HepG2 (cell line): ENCODE results near the gene PLCD4. TPM values are rescaled to one million over a fixed set of nuclear protein-coding genes. Genes with fewer than 3 reads are reported as not detected.

Source experiments
- FOXK1 ChIP-seq: sonication (generic); formaldehyde crosslinking; IDR thresholded peaks from 2 replicates; pipeline ENCODE4 v1.4.0; 2020; ENCODE audit warnings: low read depth, missing genetic modification reagents, borderline replicate concordance
- GRHL1 ChIP-seq: sonication (generic); formaldehyde crosslinking; conservative IDR thresholded peaks from 2 replicates; pipeline ENCODE4 v1.8.0; 2022; ENCODE audit warnings: missing genetic modification reagents
- HHEX ChIP-seq: IDR thresholded peaks from 2 replicates; pipeline ENCODE4 v1.6.1; 2016; ENCODE audit warnings: control low read depth
- NFYC ChIP-seq: IDR thresholded peaks from 2 replicates; pipeline ENCODE4 v1.6.1; 2016; ENCODE audit warnings: missing genetic modification reagents, missing compliant biosample characterization
- PTBP1 ChIP-seq: fragments of 200-400 bp; formaldehyde crosslinking; IDR thresholded peaks from 2 replicates; pipeline ENCODE4 v1.6.1; 2018; ENCODE audit warnings: low read length, low read depth; ENCODE audit not compliant: poor library complexity, severe bottlenecking
- RFX1 ChIP-seq: fragments of 450-650 bp; IDR thresholded peaks from 2 replicates; pipeline ENCODE4 v1.6.1; 2017
- TBP ChIP-seq: sonication (generic); formaldehyde crosslinking; IDR thresholded peaks from 2 replicates; pipeline ENCODE4 v1.5.0; 2020; ENCODE audit warnings: missing genetic modification reagents
- ZBTB14 ChIP-seq: sonication (generic); formaldehyde crosslinking; IDR thresholded peaks from 2 replicates; pipeline ENCODE4 v1.4.0; 2020; ENCODE audit warnings: missing genetic modification reagents
- ZBTB46 ChIP-seq: sonication (generic); formaldehyde crosslinking; IDR thresholded peaks from 2 replicates; pipeline ENCODE4 v1.4.0; 2020; ENCODE audit warnings: mild to moderate bottlenecking, missing genetic modification reagents, borderline replicate concordance
- ZNF546 ChIP-seq: sonication (generic); formaldehyde crosslinking; conservative IDR thresholded peaks from 2 replicates; pipeline ENCODE4 v1.8.1; 2023; ENCODE audit warnings: mild to moderate bottlenecking, missing genetic modification reagents
- ZNF549 ChIP-seq: sonication (generic); formaldehyde crosslinking; IDR thresholded peaks from 2 replicates; pipeline ENCODE4 v1.5.0; 2020; ENCODE audit warnings: missing genetic modification reagents
- ZNF550 ChIP-seq: sonication (generic); formaldehyde crosslinking; IDR thresholded peaks from 2 replicates; pipeline ENCODE4 v1.4.0; 2020; ENCODE audit warnings: mild to moderate bottlenecking, missing genetic modification reagents, borderline replicate concordance
- polyA plus RNA-seq, 8 experiments: library from polyadenylated mRNA; depleted of rRNA in 3 of 8; stranded (reverse) in 7 of 8; unstranded in 1 of 8; fragments of >200 nt; fragmentation: Illumina TruSeq in 4 of 8; extraction: Trizol in 4 of 8; gene quantifications; 2 replicates each; pipeline versions ENCODE4 v1.2.1 to v1.2.3, GENCODE V29; 2011 to 2016; ENCODE audit warnings: low read depth in 4 of 8, missing spikeins in 1 of 8, mixed read lengths in 1 of 8; ENCODE audit not compliant: insufficient read depth in 1 of 8
- total RNA-seq, 5 experiments: library from RNA; depleted of rRNA; stranded (reverse); fragments of >200 nt; fragmentation: Illumina TruSeq; extraction: Trizol; gene quantifications; 2 replicates each; pipeline ENCODE4 v1.2.3, GENCODE V29; 2016; ENCODE audit warnings: low read depth in 1 of 5
- TF ChIP-seq, protein P1 (sequence below): sonication (generic); formaldehyde crosslinking; IDR thresholded peaks from 2 replicates; pipeline ENCODE4 v1.4.0; 2020; ENCODE audit warnings: mild to moderate bottlenecking, missing genetic modification reagents

PLCD4 gene
- total and polyA plus RNA-seq, 2 of the 13 experiments (the other 11 are each of a cell fraction or from before 2014, with no cell fraction given), result 0.26 TPM; not detected in 1

GRCh38 chr2:218568190-218569037 is 39.3 kb upstream of the PLCD4 start, which contains the start of the genes CNOT9 and USP37 (continued):
- TF ChIP-seq ZBTB14 (peak; percentile 79; the same call in 1 of the 2 replicates), ZNF546 (CRISPR knock-in tag) (no peak; the same call in 1 of the 2 replicates), ZNF550 (CRISPR knock-in tag) (no peak), NFYC (peak; percentile 53; the same call in 1 of the 2 replicates), ZNF549 (0 out of 2 replicates have a peak, but pooled peaks have one; percentile 43), TBP (CRISPR knock-in tag) (peak; percentile 70; the same call in 1 of the 2 replicates), ZBTB46 (CRISPR knock-in tag) (no peak), PTBP1 (peak; percentile 24), RFX1 (no peak), HHEX (CRISPR knock-in tag) (0 out of 2 replicates have a peak, but pooled peaks have one; percentile 6), FOXK1 (peak; percentile 32; the same call in 1 of the 2 replicates), GRHL1 (CRISPR knock-in tag) (no peak; the same call in 1 of the 2 replicates)
- TF ChIP-seq, protein P1, sequence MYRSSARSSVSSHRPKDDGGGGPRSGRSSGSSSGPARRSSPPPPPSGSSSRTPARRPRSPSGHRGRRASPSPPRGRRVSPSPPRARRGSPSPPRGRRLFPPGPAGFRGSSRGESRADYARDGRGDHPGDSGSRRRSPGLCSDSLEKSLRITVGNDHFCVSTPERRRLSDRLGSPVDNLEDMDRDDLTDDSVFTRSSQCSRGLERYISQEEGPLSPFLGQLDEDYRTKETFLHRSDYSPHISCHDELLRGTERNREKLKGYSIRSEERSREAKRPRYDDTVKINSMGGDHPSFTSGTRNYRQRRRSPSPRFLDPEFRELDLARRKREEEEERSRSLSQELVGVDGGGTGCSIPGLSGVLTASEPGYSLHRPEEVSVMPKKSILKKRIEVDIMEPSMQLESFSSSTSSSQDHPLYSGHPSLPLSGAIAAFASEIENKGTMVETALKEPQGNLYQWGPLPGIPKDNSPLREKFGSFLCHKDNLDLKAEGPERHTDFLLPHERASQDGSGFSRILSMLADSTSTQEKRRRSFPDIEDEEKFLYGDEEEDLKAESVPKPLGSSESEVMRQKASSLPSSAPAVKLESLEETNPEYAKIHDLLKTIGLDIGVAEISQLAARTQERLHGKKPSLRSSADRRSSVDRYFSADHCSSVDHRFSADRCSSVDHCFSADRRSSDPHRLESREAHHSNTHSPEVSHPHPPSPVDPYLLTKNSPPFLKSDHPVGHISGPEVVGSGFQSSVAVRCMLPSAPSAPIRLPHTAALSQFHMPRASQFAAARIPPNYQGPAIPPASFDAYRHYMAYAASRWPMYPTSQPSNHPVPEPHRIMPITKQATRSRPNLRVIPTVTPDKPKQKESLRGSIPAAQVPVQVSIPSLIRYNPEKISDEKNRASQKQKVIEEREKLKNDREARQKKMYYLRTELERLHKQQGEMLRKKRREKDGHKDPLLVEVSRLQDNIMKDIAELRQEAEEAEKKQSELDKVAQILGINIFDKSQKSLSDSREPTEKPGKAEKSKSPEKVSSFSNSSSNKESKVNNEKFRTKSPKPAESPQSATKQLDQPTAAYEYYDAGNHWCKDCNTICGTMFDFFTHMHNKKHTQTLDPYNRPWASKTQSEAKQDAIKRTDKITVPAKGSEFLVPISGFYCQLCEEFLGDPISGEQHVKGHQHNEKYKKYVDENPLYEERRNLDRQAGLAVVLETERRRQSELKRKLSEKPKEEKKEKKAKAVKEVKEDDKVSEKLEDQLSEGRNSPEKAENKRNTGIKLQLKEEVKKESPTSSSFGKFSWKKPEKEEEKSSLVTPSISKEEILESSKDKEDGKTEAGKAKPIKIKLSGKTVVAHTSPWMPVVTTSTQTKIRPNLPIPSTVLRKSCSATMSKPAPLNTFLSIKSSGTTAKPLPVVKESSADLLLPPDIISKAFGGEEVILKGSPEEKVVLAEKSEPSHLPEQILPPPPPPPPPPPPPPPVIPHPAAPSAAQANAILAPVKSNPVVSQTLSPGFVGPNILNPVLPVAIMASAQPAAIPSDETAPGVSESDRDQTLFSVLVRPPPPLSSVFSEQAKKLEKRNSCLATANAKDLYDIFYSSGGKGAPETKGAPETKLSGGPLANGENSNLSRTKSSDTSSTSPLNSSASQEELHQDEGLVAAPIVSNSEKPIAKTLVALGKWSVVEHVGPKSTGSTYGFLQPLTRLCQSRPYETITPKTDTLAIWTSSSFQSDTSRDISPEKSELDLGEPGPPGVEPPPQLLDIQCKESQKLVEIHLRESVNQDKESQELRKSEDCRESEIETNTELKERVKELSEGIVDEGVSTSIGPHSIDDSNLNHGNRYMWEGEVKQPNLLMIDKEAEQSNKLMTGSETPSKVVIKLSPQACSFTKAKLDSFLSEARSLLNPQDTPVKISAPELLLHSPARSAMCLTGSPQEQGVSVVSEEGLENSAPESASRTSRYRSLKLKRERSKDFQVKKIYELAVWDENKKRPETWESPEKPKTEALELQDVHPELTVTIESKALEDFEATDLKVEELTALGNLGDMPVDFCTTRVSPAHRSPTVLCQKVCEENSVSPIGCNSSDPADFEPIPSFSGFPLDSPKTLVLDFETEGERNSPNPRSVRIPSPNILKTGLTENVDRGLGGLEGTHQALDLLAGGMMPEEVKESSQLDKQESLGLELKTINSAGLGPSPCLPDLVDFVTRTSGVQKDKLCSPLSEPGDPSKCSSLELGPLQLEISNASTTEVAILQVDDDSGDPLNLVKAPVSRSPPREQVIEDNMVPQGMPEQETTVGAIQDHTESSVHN, result peak; percentile 73; the same call in 1 of the 2 replicates
